ENCODE results near the gene SMCO3. TPM values are rescaled to one million over a fixed set of nuclear protein-coding genes. Genes with fewer than 3 reads are reported as not detected.

SMCO3 gene
- 0.05 and 0.12 TPM in 2 replicates for total RNA-seq

DNA sequence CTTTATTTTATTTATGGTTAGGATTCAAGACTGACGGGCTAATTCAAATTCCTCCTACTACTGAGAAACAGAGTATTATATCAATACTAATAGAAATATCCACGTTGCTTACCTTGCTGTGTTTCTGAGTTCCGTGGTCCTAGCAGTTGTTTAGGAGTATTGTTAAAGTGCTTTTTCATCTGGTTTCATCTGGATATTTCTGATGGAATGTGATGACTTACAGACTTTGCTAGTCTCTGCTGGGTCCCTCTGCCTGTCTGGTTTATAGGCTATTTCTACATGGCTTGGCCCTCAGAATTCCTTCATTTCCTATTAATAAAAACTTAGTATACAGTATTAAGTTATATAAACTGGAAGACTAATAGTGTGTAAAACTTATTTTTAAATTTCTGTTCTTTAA, at the start of gene SMCO3:
SMCO3 (minus strand) TSS at position 169 of the 400 bp plus-strand sequence. CDS start 7,502 bp downstream, outside the sequence.
- DNase-seq (ENCODE audit: extremely low read depth, low read depth, low spot score) = no peak

DNA sequence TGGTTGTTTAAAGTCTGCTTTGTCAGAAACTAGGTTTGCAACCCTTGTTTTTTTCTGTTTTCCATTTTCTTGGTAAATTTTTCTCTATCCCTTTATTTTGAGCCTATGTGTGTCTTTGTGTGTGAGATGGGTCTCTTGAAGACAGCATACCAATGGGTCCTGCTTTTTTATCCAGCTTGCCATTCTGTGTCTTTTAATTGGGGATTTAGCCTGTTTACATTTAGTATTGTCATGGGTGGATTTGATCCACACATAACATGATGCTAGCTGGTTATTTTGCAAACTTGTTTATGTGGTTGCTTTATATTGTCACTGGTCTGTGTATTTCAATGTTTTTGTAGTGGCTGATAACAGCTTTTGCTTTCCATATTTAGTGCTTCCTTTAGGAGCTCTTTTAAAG, 46.5 kb upstream of the SMCO3 start:
- DNase-seq (ENCODE audit: extremely low read depth, low read depth, low spot score) = no peak

DNA sequence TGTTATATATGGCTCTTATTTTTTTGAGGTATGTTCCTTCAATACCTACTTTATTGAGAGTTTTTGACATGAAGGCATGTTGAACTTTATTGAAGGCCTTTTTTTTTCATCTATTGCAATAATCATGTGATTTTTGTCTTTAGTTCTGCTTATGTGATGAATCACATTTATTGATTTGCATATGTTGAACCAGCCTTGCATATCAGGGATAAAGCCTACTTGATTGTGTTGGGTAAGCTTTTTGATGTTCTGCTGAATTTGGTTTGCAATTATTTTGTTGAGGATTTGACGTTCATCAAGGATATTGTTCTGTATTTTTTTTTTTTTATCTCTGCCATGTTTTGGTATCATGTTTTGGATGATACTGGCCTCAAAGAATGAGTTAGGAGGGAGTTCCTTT, 44.5 kb upstream of the SMCO3 start:
- no peak for DNase-seq (ENCODE audit: extremely low read depth, low read depth, low spot score)

DNA sequence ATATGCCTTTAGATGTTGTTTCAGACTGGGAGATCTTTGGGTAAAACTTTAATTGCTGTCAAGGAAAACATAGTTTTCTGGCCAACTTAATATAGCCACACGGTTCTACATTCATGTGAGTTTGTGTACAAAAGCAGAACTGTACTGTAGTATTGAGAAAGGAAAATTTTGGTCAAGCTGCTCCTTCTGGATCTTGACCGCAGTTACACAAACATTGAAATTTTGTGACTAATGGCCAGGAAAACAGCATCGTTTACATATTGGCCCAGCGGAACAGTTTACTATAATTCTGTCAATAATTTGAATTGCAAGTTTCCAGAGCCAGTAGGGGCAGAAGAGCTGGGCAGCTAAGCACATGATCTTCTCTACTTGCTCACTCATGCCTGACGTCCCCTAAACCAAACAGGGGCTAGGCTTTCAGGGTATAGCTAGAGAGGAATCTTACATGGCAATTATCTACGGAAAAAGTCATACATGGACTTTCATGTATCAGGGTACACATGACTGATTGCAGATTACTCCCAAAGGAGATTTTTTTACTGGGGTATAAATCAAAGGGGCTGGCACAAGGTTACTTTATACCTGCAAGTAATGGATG, 40.7 kb upstream of the SMCO3 start:
- no peak for DNase-seq (ENCODE audit: extremely low read depth, low read depth, low spot score)

DNA sequence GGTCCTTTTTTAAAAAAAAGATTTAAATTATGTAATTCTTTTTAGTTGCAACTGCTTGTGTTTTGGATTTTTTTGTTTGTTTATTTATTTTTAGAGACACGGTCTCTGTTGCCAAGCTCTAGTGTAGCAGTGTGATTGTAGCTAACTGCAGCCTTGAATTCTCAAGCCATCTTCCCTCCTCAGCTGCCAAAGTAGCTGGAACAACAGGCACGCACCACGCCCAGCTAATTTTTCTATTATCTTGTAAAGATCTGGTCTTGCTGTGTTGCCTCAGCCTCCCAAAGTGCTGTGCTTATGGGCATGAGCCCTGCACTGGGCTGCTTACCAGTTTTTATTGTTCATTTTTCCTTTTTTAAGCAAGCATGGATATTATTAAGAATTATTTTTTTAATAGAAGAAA, 40.0 kb upstream of the SMCO3 start:
- no peak for DNase-seq (ENCODE audit: extremely low read depth, low read depth, low spot score)

DNA sequence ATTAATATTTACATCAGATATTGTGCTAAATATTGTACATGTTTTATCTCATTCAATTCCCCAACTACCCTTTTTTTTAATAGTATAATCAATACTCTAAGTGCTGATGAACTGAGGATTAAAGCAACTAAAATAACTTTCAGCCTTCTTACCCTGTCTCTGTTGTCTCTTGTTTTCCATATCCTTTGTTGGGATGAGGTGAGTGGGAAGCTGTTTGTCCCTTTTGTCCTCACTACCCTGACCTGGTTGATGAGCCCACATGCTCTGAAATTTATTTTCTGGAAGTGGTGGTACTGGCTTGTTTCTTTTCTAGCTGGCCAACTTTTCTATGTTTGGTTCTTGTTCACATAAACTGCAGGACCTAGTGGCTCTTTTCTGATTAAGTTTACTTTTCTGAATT, 38.9 kb upstream of the SMCO3 start:
- no peak for DNase-seq (ENCODE audit: extremely low read depth, low read depth, low spot score)

DNA sequence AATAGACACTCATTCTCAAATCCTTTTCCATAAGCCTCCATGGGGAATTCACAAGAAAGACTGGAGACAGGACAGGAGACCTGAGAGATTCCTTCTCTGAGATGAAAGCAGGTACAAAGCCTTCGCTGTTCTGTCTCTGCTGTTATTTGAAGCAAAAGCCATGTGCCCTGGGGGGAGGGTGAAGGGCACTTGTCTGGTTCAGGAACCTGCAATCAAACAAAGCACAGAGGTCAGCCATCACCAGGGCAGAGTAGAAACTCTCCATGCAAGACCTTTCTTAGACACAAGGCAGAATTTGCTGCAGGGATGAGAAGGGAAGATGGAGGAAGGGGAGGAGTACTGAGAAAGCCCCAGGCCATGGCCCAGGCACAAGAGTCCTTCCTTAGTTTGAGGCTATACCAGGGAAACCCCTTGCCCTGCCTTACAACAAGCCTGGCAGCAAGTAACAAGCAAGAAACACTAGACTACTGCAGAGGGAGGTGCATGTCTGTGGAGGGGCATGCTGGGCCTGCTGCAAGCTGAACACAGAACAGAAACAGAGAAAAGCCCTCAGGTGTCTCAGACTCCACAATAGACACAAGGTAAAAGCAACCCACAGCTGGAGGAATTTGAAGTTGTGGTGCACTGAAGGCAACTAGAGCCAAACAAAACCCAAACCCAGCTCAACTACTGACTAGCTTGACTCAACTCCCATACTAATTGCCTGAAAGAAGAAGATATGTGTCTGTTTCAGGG, 37.1 kb upstream of the SMCO3 start:
- no peak for DNase-seq (ENCODE audit: extremely low read depth, low read depth, low spot score)

DNA sequence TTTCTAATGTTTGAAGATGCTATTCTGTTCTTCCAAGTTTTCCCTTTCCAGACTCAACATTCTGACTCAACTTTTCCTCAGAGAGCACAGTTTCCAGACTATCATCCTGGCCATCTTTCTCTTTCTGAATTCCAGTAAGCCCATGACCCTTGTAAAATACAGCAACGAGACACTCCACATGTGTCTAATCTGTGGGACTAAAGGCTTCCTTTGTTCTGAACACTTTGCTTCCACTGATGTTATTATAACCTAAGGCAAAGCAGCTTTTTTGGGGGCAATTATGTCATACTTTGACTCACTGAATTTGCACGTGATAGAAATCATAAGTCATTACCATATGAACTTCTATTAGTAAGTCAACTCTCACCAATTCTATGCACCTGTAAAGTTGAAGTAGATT, 35.7 kb upstream of the SMCO3 start:
- no peak for DNase-seq (ENCODE audit: extremely low read depth, low read depth, low spot score)

DNA sequence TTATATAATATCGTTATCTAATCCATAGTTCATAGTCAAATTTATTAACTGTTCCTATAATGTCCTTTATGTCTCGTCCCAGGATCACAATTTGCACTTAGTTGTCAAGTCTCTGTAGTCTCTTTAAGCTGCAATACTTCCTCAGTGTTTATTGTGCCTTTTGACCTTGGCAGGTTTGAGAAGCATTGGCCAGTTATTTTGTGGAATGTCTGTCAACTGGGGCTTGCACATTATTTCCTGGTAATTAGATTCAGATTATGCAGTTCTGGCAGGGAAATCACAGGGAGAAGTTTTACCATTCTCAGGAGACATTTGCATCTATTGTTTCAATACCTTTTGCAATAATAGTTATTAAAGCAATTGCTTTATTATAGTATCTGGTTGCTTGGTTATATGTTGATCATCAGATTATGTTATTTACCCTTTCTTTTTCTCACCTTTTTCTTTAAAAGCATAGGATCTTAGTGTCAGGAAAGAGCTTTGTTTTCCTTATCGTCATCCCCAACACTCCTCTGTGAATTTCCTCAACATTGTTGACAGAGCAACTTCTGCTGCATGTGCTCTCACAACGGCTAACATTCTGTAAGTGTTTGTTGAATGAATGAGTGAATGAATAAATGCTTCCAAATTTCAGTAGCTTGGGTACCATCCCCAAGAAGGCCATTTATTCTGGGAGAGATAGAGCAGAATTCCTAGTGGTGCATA, 33.0 kb upstream of the SMCO3 start:
- DNase-seq (ENCODE audit: extremely low read depth, low read depth, low spot score) = no peak

DNA sequence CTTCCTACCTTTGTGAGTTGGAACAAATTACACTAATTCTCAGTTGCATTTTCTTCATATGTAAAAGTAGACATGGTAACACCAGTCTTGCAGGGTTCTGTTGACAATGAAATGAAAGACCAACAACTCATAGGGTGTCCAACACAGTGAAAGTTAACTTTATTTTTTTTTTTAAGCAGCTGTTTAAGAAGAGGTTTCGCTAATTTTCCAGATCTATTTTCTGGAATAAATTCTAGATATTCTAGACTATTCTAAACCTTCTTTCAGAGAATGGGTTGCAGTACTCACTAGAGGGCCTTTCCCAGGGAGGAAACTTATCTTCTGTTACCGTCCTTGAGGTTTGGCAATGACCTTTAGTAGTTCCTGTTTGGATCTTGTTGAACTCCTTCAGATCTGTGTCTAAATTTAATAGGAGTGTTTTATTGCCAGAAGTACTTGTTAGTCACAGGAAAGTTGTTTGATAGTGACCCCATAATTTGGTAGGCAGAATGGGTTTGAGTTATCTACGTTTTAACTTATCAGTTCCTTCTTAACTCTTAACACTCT, 32.1 kb upstream of the SMCO3 start:
- DNase-seq (ENCODE audit: extremely low read depth, low read depth, low spot score) = no peak

DNA sequence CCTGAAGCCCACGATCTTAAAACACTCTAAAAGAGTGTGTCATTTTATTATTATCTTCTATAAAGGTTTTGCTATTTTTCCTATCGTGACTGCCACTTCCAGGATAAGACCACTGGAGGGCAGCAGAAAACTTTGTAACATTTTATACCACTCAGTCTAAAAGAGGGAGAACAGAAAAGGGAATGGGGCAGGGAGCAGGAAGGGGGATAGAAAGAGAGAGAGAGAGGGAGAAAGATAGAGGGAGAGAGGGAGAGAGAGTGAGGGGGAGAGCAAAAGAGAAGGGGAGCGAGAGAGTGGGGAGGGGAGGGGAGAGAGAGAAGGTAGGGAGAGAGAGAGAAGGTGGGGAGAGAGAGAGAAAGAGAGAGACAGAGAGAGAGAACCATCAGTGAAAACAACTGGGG, 31.4 kb upstream of the SMCO3 start:
- DNase-seq (ENCODE audit: extremely low read depth, low read depth, low spot score) = no peak

DNA sequence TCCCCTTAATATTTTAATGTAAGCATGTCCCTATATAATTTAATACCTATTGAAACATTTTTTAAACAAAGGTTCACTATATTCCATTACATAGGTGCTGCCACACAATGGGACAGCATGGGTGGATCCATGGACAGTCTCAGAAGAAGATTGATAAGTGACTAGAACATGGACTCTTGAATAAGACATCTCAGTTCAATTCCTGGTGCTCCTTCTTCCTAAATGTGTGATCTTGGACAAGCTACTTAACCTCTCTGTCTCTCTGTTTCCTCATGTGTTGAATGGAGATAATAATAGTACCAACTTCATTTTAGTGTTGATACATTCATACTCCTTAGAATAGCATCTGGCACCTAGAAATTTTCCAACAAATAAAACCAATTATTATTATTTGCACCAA, 30.4 kb upstream of the SMCO3 start:
- DNase-seq (ENCODE audit: extremely low read depth, low read depth, low spot score) = no peak

DNA sequence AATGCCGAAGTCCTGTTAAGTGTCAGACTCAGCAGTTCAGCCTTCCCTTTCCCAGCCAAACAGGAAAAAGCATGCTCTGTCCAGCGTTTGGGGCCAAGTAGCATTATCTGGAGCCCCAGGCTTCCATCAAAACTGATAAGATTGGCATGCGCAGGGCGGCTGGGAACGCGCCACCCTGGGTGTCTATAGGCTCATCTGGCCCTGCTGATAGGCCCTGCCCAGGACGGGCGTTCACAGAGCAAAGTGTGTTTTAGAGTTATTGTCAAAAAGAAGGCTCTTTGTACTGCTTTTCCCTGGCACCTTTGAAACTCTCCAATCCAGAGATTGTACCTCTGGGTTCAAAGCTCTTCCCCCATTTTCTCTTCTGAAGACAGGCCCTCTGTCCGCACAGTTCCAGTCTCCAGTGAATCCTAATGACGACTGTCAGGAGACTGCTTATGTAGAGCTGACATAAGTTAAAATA, 29.5 kb upstream of the SMCO3 start, which contains the start of gene ART4:
ART4 (minus strand) TSS at position 102 of the 463 bp plus-strand sequence. CDS start 413 bp downstream, outside the sequence.
- no peak for DNase-seq (ENCODE audit: extremely low read depth, low read depth, low spot score)

DNA sequence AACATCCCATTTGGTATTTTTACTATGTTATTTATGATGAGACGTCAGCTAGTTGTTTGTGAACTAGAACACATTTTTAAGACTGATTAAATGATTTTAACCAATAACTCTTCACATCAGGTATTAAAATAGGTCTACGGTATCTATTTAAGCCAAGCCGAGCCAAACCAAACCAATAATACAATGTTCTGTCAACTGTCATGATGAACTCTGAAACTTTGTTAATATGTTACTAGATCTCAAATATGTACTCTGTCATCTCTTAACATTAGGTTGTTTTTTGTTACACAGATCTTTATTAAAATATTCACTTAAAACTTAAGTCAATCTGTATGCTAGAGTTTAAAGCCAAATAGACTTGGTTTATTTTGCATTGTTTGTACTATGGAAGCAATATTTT, 28.3 kb upstream of the SMCO3 start:
- no peak for DNase-seq (ENCODE audit: extremely low read depth, low read depth, low spot score)

DNA sequence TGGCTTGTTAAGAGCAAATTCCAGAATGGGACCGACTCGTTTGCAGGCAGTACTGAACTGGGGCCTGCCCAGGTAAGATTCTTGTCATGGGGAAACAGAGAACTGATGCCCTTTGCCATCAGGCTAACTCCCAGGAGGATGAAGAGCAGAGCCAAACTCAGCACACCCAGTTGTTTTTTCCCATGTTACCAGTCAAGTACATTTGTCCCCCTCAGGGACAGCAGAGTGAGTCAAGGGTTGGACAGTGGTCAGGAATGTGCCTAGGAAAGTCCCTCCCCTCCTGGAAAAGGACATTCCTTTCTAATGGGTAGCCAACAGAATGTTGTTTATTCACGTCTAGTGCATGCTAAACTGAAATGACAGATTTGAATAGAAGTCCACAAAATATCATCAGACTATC, 27.8 kb upstream of the SMCO3 start:
- no peak for DNase-seq (ENCODE audit: extremely low read depth, low read depth, low spot score)

DNA sequence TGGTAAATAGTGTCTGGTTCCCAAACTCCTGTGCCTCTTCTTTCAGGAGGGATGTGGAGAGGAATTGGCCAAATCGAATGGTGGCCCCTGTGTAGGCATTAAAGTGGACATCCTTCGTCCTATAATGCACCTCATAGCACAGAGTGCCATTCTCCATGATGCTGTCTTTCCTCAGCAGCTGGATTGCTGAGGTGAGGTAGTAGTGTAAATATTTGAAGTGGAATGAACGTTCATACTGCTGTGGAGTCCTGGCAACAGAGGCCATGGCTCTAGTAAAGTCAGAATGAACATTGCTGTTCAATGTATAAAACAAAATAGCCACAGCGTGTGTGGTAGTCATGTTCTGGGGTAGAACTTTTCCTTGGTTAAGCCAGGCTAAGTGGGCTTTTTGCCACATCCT, 26.6 kb upstream of the SMCO3 start:
- no peak for DNase-seq (ENCODE audit: extremely low read depth, low read depth, low spot score)

DNA sequence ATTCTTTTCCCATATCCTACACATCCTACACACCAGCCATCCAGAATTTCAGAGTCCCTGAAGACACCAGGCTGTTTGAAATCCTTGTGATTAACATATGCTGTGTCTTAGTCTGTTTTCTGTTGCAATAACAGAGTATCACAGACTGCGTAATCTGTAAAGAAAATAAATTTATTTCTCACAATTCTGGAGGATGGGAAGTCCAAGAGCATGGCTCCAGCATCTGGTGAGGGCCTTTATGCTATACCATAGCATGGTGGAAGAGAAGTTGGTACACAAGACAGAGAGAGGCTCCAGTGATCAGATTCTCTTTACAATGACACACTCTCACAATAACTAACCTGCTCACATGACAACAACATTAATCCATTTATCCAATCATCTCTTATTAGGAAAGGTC, 25.3 kb upstream of the SMCO3 start:
- DNase-seq (ENCODE audit: extremely low read depth, low read depth, low spot score) = no peak

DNA sequence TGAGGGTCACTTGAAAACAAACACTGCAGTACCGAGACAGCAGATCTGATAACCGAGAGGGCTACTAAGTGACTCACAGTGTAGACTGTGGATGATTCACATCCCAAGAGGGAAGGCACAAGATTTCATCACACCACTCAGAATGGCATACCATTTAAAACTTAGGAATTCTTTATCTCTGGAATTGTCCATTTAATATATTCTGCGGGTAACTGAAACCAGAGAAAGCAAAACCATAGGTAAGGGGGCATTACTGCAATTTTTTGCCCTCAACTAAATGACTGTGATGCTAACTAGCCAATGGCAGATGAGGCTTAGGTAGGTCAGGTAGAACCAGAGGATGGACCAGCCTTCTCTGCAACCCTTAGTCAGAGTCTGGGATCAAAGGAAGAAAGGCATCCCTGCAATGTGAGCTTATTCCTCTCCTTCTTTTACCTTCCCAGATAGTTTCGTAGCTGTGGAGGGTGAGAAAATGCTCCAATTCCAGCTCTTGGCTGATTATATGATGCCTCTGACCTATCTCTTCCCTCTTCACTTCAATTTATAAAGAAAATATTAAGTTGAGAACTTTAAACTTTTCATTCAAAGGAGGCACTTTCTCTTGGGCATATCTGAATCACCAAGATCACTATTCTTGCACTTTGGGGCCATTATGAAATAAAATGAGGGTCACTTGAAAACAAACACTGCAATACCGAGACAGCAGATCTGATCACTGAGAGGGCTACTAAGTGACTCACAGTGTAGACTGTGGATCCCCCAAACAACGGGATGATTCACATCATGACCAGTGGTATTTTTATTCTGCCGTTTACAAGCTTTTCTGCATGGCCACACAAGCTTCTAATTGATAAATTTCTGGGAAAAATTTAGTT, 22.6 kb upstream of the SMCO3 start:
- DNase-seq (ENCODE audit: extremely low read depth, low read depth, low spot score) = no peak

DNA sequence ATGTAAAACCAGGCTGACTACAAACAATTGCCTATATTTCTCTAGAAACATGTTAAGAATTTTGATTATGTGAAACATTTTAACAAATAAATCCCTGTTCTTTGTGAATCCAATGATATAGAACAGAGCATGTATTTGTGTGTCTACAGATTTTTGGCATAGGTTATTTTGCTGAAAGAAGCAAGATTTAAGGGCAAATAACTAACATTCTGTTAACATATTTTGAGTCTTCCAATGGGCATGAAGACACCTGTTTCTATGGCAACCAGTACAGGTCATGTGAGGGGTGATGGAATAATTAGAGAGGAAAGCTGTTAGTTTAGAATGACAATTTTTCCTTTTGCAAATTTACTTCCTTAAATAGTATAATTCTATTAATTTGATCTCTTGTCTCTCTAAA, 20.5 kb upstream of the SMCO3 start:
- DNase-seq (ENCODE audit: extremely low read depth, low read depth, low spot score) = no peak

DNA sequence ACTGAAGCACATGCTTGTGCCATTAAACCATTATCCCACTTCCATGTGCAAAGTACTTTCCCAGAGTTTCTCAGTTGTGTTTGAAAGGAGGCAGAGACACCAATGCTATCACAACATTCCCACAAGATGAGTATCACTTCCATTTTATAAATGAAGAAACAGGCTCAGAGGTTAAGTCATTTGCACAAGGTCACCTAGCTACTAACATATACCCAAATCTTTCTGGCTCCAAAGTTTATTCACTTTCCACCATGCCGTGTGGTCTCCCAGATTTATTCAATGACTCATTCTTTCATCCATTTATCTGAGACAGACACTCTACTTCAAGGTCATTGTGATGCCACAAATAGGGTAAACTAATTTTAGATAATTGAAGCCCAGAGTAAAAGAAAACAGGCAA, 20.0 kb upstream of the SMCO3 start:
- DNase-seq (ENCODE audit: extremely low read depth, low read depth, low spot score) = no peak

DNA sequence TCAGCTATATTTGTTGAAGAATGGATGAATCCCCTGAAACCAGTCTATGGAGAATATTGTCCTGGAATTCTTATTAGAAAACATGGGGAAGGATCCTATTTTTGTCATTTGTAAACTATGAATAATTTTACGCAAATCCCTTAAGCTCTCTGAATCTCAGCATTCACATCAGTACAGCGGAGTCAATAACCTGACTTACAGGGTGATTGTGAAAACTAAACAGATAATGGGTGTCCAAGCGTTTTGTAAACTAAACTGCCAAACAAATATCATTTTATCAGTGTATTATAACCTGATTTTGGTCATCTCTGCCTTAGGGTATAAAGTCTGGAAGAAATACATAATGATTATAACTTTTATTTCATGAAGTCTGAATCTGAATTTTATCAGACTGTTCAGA, 19.4 kb upstream of the SMCO3 start:
- DNase-seq (ENCODE audit: extremely low read depth, low read depth, low spot score) = no peak

All from glomerular endothelial cell (primary cell).